DMS 273 (cell line): ENCODE results near the gene PRSS8.

ENCODE experiments used
- DNase-seq: peaks from one replicate; lab custom pipeline; 2025; ENCODE audit not compliant: unreplicated experiment; lab: John Stamatoyannopoulos, UW

Gene PRSS8

DNA sequence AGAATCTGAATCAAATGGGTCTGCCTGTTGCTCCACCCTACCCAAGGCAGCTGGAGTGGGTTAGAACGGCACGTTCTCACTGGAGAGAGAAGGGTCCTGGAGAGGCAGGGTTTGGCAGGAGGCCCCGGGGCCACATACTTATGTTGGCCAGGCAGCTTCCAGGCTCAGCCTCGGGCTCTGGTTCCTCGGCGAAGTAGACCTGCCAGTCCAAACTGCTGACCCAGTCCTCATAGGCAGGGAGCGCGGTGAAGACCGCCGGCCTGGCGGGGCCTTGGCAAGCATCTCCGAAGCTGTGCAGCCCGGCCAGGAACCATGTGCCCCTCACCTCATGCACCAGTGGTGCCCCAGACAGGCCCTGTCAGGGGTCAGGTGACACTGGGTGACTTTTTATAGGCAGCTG lies 51.5 kb downstream of the PRSS8 start:
- no peak for DNase-seq

DNA sequence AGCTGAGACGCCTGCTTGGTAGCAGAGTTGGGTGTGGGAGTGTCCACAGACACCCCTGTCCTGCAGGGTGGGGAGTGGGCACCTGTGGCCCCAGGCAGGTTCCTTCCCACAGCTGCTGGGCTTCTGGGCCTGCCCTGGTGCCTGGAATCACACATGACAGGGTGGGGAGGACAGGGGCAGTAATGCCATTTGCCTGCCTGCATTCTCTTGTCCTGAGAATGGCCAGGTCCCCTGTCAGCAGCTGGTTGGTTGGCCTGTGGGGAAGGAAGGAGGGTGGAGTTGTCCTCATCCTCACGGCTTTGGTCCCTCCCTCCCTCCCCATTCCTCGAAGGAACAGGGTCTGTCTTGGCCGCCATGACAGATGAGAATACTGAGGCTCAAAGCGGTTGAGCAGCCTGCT lies 52.0 kb downstream of the PRSS8 start:
- DNase-seq: no peak

- peak; percentile 37 for DNase-seq
These were observed 52.4 kb downstream of the PRSS8 start for GRCh38 chr16:31083081-31083480.

- DNase-seq: no peak
These were observed 53.0 kb downstream of the PRSS8 start for GRCh38 chr16:31082368-31083045.
